ENCODE results near the gene C6orf89. TPM values are rescaled to one million over a fixed set of nuclear protein-coding genes. Genes with fewer than 3 reads are reported as not detected.

Gene C6orf89
- polyA plus RNA-seq, 1 donor (not counting 4 experiments of a cell fraction or from before 2014, with no cell fraction given), result 29.0 TPM

DNA sequence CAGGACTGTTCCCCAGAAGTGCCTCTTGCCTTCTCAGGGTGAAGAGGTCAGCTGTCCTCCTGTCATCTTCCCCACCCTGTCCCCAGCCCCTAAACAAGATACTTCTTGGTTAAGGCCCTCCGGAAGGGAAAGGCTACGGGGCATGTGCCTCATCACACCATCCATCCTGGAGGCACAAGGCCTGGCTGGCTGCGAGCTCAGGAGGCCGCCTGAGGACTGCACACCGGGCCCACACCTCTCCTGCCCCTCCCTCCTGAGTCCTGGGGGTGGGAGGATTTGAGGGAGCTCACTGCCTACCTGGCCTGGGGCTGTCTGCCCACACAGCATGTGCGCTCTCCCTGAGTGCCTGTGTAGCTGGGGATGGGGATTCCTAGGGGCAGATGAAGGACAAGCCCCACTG is 78.6 kb downstream of the C6orf89 start:
- Histone ChIP-seq H3K27me3 (ENCODE audit: control insufficient read depth, extremely low read depth, insufficient read depth, low read length) (no peaks in the 10 kb centered on the region), H3K4me2 (ENCODE audit: control insufficient read depth, extremely low read depth, insufficient read depth, low read depth, low read length) (no peak overlapping the region), H3K4me3 (ENCODE audit: control insufficient read depth in 2 of 3, extremely low read depth in 1 of 3, insufficient read depth in 2 of 3, low read depth in 1 of 3, low read length in 3 of 3) (no peak overlapping the region), H3K9ac (ENCODE audit: control insufficient read depth, extremely low read depth, insufficient read depth, low read length) (no peak overlapping the region), H3K27ac (ENCODE audit: control insufficient read depth, insufficient read depth, low read length) (no peak overlapping the region), H3K79me2 (ENCODE audit: control insufficient read depth, insufficient read depth, low read length) (no peaks in the 10 kb centered on the region), H3K4me1 (ENCODE audit: control insufficient read depth, extremely low read depth, insufficient read depth, low read length) (peaks cover 38% of the 10 kb centered on the region), H3K9me3 (ENCODE audit: control insufficient read depth, low read depth, low read length) (no peaks in the 10 kb centered on the region), H4K20me1 (ENCODE audit: control insufficient read depth, extremely low read depth, insufficient read depth, low read length) (no peaks in the 10 kb centered on the region), H3K9me1 (ENCODE audit: control insufficient read depth, extremely low read depth, insufficient read depth, low read length) (peaks cover 3% of the 10 kb centered on the region), H2AFZ (ENCODE audit: control insufficient read depth, low read length) (no peak overlapping the region), H3K36me3 (ENCODE audit: control insufficient read depth in 2 of 2, extremely low read depth in 1 of 2, insufficient read depth in 2 of 2, low read length in 2 of 2) (peaks cover 11 to 27% of the 10 kb centered on the region in 2 experiments)
- FAIRE-seq, result no peak
- dilution Hi-C loops (cut with MboI; ENCODE audit: extremely low pct_ligation_motif_present, low sequenced_read_pairs), result no loop called here
- no peak for DNase-seq (ENCODE audit: low read depth, low spot score)
- TF ChIP-seq EZH2 (IDR thresholded peaks at IDR 0.05; ENCODE audit: low read length), result no peak

DNA sequence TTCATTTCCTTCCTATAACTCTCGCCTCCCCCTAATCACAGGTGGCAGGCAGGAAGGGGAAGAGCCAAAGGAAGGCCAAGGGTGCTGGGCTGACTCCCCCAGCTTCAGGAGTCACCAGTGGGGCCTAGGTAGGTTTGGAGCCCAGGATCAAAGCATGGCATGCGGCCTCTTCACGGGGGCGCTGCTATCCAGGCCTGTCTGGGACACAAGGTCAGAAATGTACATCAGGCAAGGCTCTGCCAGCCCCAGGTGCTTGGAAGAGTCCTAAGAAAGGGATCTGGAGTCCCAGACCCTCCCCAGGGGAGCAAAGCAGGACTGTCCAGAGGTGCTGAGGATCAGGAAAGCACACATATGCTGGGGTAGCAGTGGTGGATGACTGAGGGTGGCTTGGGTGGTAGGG is 79.2 kb downstream of the C6orf89 start:
- TF ChIP-seq, protein P1, sequence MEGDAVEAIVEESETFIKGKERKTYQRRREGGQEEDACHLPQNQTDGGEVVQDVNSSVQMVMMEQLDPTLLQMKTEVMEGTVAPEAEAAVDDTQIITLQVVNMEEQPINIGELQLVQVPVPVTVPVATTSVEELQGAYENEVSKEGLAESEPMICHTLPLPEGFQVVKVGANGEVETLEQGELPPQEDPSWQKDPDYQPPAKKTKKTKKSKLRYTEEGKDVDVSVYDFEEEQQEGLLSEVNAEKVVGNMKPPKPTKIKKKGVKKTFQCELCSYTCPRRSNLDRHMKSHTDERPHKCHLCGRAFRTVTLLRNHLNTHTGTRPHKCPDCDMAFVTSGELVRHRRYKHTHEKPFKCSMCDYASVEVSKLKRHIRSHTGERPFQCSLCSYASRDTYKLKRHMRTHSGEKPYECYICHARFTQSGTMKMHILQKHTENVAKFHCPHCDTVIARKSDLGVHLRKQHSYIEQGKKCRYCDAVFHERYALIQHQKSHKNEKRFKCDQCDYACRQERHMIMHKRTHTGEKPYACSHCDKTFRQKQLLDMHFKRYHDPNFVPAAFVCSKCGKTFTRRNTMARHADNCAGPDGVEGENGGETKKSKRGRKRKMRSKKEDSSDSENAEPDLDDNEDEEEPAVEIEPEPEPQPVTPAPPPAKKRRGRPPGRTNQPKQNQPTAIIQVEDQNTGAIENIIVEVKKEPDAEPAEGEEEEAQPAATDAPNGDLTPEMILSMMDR (optimal IDR thresholded peaks at IDR 0.05 in 1 of 3, IDR thresholded peaks at IDR 0.05 in 1 of 3, conservative IDR thresholded peaks at IDR 0.05 in 1 of 3; ENCODE audit: extremely low read depth in 1 of 3, insufficient read depth in 2 of 3, low read length in 3 of 3), result no peak
- TF ChIP-seq EZH2 (IDR thresholded peaks at IDR 0.05; ENCODE audit: low read length), result no peak
- DNase-seq (ENCODE audit: low read depth, low spot score) (no peak), FAIRE-seq (no peak)
- Histone ChIP-seq H4K20me1 (ENCODE audit: control insufficient read depth, extremely low read depth, insufficient read depth, low read length) (no peaks in the 10 kb centered on the region), H3K79me2 (ENCODE audit: control insufficient read depth, insufficient read depth, low read length) (no peaks in the 10 kb centered on the region), H3K4me2 (ENCODE audit: control insufficient read depth, extremely low read depth, insufficient read depth, low read depth, low read length) (no peak overlapping the region), H3K9me1 (ENCODE audit: control insufficient read depth, extremely low read depth, insufficient read depth, low read length) (peaks cover 3% of the 10 kb centered on the region), H3K4me3 (ENCODE audit: control insufficient read depth in 2 of 3, extremely low read depth in 1 of 3, insufficient read depth in 2 of 3, low read depth in 1 of 3, low read length in 3 of 3) (no peak overlapping the region), H3K27me3 (ENCODE audit: control insufficient read depth, extremely low read depth, insufficient read depth, low read length) (no peaks in the 10 kb centered on the region), H3K36me3 (ENCODE audit: control insufficient read depth in 2 of 2, extremely low read depth in 1 of 2, insufficient read depth in 2 of 2, low read length in 2 of 2) (peaks cover 13 to 32% of the 10 kb centered on the region in 2 experiments), H2AFZ (ENCODE audit: control insufficient read depth, low read length) (no peak overlapping the region), H3K4me1 (ENCODE audit: control insufficient read depth, extremely low read depth, insufficient read depth, low read length) (peaks cover 43% of the 10 kb centered on the region), H3K27ac (ENCODE audit: control insufficient read depth, insufficient read depth, low read length) (no peak overlapping the region), H3K9me3 (ENCODE audit: control insufficient read depth, low read depth, low read length) (no peaks in the 10 kb centered on the region), H3K9ac (ENCODE audit: control insufficient read depth, extremely low read depth, insufficient read depth, low read length) (no peak overlapping the region)
- dilution Hi-C loops (cut with MboI; ENCODE audit: extremely low pct_ligation_motif_present, low sequenced_read_pairs), result no loop called here

DNA sequence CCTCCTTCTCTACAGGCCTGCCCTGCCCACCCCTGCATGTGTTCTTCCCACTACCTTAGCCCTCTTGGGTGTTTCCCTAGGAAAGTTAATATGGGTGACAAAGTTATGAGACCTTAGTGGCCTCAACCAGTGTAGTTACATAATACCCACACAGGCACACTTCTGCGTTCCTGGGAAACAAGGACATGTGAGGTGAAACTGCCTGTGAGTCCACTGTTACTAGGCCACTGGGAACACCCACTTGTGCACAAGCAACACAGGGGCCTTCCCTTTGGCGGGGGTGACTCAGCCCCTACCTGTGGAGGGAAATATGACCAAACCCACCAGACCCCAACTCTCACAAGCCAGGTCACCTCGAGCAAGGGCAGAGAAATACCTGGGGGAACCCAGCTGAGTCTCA is 81.5 kb downstream of the C6orf89 start:
- Histone ChIP-seq H3K36me3 (ENCODE audit: control insufficient read depth in 2 of 2, extremely low read depth in 1 of 2, insufficient read depth in 2 of 2, low read length in 2 of 2) (peaks cover 21 to 51% of the 10 kb centered on the region in 2 experiments), H4K20me1 (ENCODE audit: control insufficient read depth, extremely low read depth, insufficient read depth, low read length) (no peaks in the 10 kb centered on the region), H2AFZ (ENCODE audit: control insufficient read depth, low read length) (no peak overlapping the region), H3K9ac (ENCODE audit: control insufficient read depth, extremely low read depth, insufficient read depth, low read length) (no peak overlapping the region), H3K4me3 (ENCODE audit: control insufficient read depth in 2 of 3, extremely low read depth in 1 of 3, insufficient read depth in 2 of 3, low read depth in 1 of 3, low read length in 3 of 3) (no peak overlapping the region), H3K9me3 (ENCODE audit: control insufficient read depth, low read depth, low read length) (no peaks in the 10 kb centered on the region), H3K4me2 (ENCODE audit: control insufficient read depth, extremely low read depth, insufficient read depth, low read depth, low read length) (no peak overlapping the region), H3K4me1 (ENCODE audit: control insufficient read depth, extremely low read depth, insufficient read depth, low read length) (peaks cover 47% of the 10 kb centered on the region), H3K27me3 (ENCODE audit: control insufficient read depth, extremely low read depth, insufficient read depth, low read length) (no peaks in the 10 kb centered on the region), H3K27ac (ENCODE audit: control insufficient read depth, insufficient read depth, low read length) (no peak overlapping the region), H3K9me1 (ENCODE audit: control insufficient read depth, extremely low read depth, insufficient read depth, low read length) (peaks cover 3% of the 10 kb centered on the region), H3K79me2 (ENCODE audit: control insufficient read depth, insufficient read depth, low read length) (no peaks in the 10 kb centered on the region)
- dilution Hi-C loops (cut with MboI; ENCODE audit: extremely low pct_ligation_motif_present, low sequenced_read_pairs), result no loop called here
- FAIRE-seq (no peak), DNase-seq (ENCODE audit: low read depth, low spot score) (no peak)
- TF ChIP-seq, protein P1 (optimal IDR thresholded peaks at IDR 0.05 in 1 of 3, IDR thresholded peaks at IDR 0.05 in 1 of 3, conservative IDR thresholded peaks at IDR 0.05 in 1 of 3; ENCODE audit: extremely low read depth in 1 of 3, insufficient read depth in 2 of 3, low read length in 3 of 3), result no peak

All from keratinocyte (primary cell).